DND-41 (cell line): ENCODE data around the gene AEBP2.

ENCODE experiments used
- ATAC-seq: fragments of 200-7000 bp; cut with Tn5 transposase; 3 replicates; pipeline ENCODE4 v1.9.1; 2021; ENCODE audit warnings: low read depth; ENCODE audit not compliant: insufficient read depth
- DNase-seq: peaks from one replicate; pipeline ENCODE4 v3.0.0-alpha.2; 2020
- H2AFZ ChIP-seq: 2 replicates; pipeline ENCODE4 v1.6.0; 2012; ENCODE audit warnings: low read depth, low read length
- H3K27ac ChIP-seq: 2 replicates; pipeline ENCODE4 v1.5.1; 2012; ENCODE audit warnings: low read length, inconsistent platforms
- H3K27me3 ChIP-seq: fragments of 200-600 bp; sonication (generic); 2 replicates; pipeline ENCODE4 v1.6.0; 2012; ENCODE audit warnings: low read length, mild to moderate bottlenecking, inconsistent platforms; ENCODE audit not compliant: insufficient read depth, poor library complexity
- H3K36me3 ChIP-seq: 2 replicates; pipeline ENCODE4 v1.5.1; 2012; ENCODE audit warnings: low read length, inconsistent platforms; ENCODE audit not compliant: insufficient read depth
- H3K4me1 ChIP-seq: 2 replicates; pipeline ENCODE4 v1.5.1; 2012; ENCODE audit warnings: mild to moderate bottlenecking, low read length; ENCODE audit not compliant: insufficient read depth
- H3K4me2 ChIP-seq: 2 replicates; pipeline ENCODE4 v1.6.0; 2012; ENCODE audit warnings: mild to moderate bottlenecking, moderate library complexity, low read length, inconsistent platforms; ENCODE audit not compliant: insufficient read depth
- H3K4me3 ChIP-seq, 2 experiments: fragments of 200-600 bp in 1 of 2; shearing (Covaris generic) in 1 of 2; 2 replicates each; pipeline ENCODE4 v1.5.1; 2012 to 2016; ENCODE audit warnings: inconsistent platforms in 2 of 2, low read length in 2 of 2, mild to moderate bottlenecking in 2 of 2, low read depth in 1 of 2, moderate library complexity in 1 of 2
- H3K79me2 ChIP-seq: 2 replicates; pipeline ENCODE4 v1.6.0; 2012; ENCODE audit warnings: low read length, inconsistent platforms; ENCODE audit not compliant: insufficient read depth
- H3K9ac ChIP-seq: 2 replicates; pipeline ENCODE4 v1.6.0; 2012; ENCODE audit warnings: low read depth, mild to moderate bottlenecking, inconsistent platforms, low read length, moderate library complexity
- H3K9me3 ChIP-seq: 2 replicates; pipeline ENCODE4 v1.5.1; 2012; ENCODE audit warnings: low read length, moderate library complexity, mild to moderate bottlenecking, inconsistent platforms; ENCODE audit not compliant: insufficient read depth, severe bottlenecking
- H4K20me1 ChIP-seq: 2 replicates; pipeline ENCODE4 v1.6.0; 2012; ENCODE audit warnings: low read length; ENCODE audit not compliant: insufficient read depth
- EZH2 ChIP-seq: IDR thresholded peaks from 3 replicates; pipeline ENCODE4 v1.6.1; 2012; ENCODE audit warnings: borderline replicate concordance, low read depth, mild to moderate bottlenecking, moderate library complexity, low read length, inconsistent platforms; ENCODE audit not compliant: severe bottlenecking
- TF ChIP-seq, protein P1 (sequence below): IDR thresholded peaks from 2 replicates; pipeline ENCODE4 v1.5.1; 2012; ENCODE audit warnings: borderline replicate concordance, low read length, moderate library complexity, mild to moderate bottlenecking; ENCODE audit not compliant: poor library complexity, severe bottlenecking; ENCODE audit errors: extremely low read depth

AEBP2 gene

DNA sequence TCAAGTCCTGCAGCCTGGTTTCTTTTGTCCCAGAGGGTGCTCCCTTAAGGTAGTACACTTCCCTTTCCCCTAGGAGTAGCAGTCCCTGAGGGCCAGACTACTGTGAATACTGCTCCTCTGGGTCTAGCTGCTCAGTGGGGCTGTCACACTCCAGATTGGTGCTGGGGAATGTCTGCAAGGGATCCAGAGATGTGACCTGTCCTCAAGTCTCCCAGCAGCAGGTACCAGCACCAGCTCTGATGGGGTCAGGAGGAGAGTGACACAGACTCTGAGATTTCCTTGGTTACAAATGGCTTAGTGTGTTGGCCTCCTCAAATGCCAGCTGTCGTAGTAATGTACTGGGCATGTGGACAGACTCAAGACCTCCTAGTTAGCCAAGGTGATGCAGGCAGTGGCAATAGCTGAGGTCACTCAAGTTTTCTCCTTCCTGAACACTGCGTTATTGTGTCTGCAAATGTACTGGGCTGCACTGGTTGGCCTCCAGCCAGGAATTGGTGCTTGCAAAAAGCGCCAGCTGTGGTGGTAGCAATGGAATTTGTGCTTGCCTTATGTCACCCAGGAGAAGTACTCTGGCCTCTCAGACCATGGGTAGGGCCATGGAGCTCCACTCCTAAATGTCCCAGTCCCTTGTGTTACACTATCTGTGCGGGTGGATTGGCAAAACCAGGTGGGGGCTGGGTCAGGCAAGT, 36.4 kb upstream of the AEBP2 start:
- ATAC-seq (no peak), DNase-seq (peak; percentile 33)
- Histone ChIP-seq H3K27ac (peak overlapping the region; percentile 81), H3K36me3 (no peaks in the 10 kb centered on the region), H3K27me3 (no peaks in the 10 kb centered on the region), H3K4me3 (no peak overlapping the region), H3K4me1 (peaks cover 33% of the 10 kb centered on the region), H2AFZ (peak overlapping the region; percentile 53), H3K9me3 (no peaks in the 10 kb centered on the region), H3K4me2 (no peak overlapping the region), H3K9ac (no peak overlapping the region), H4K20me1 (no peaks in the 10 kb centered on the region), H3K79me2 (no peaks in the 10 kb centered on the region)
- TF ChIP-seq EZH2: no peak
- TF ChIP-seq, protein P1, sequence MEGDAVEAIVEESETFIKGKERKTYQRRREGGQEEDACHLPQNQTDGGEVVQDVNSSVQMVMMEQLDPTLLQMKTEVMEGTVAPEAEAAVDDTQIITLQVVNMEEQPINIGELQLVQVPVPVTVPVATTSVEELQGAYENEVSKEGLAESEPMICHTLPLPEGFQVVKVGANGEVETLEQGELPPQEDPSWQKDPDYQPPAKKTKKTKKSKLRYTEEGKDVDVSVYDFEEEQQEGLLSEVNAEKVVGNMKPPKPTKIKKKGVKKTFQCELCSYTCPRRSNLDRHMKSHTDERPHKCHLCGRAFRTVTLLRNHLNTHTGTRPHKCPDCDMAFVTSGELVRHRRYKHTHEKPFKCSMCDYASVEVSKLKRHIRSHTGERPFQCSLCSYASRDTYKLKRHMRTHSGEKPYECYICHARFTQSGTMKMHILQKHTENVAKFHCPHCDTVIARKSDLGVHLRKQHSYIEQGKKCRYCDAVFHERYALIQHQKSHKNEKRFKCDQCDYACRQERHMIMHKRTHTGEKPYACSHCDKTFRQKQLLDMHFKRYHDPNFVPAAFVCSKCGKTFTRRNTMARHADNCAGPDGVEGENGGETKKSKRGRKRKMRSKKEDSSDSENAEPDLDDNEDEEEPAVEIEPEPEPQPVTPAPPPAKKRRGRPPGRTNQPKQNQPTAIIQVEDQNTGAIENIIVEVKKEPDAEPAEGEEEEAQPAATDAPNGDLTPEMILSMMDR: no peak

DNA sequence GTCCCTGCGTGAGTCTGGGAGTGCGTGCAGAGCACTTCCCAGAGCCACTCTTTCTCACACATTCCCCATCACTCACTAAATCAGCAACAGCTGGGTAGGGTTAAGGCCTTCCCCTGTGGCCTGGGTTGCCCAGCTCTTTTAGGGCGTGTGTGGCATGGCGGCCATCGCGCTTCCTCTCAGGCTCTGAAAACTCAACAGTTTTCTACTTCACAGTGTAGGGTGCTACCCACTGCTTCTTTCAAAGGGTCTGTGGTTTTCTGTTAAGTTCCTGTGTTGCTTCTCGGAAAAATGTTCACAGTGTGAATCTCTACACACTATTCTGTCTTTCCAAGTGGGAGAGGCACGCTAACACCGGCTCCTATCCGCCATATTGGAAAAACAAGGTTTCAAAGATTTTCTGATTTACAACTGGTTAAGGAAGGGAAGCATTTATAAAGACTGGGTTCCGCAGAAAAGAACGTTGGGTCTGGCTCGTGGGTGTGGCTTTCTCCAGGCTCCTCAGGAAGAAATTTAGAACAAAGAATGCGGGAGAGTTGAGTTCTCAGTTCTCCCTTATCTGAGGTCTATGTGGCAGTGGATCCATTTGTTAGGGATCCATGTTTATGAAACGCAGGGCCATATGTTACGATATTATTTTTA, 34.9 kb upstream of the AEBP2 start:
- Histone ChIP-seq H4K20me1 (no peaks in the 10 kb centered on the region), H3K4me2 (peak overlapping the region; percentile 14; the same call in 1 of the 2 replicates), H3K27ac (peak overlapping the region; percentile 81), H3K4me3 (0 out of 4 replicates have a peak overlapping the region, but pooled peaks of 1 of the 2 experiments have one; percentile 17), H2AFZ (peak overlapping the region; percentile 55), H3K27me3 (no peaks in the 10 kb centered on the region), H3K79me2 (no peaks in the 10 kb centered on the region), H3K9me3 (no peaks in the 10 kb centered on the region), H3K36me3 (no peaks in the 10 kb centered on the region), H3K9ac (peak overlapping the region; percentile 26; the same call in 1 of the 2 replicates), H3K4me1 (peaks cover 36% of the 10 kb centered on the region)
- ATAC-seq (peak; percentile 96), DNase-seq (peak; percentile 81)
- TF ChIP-seq EZH2: no peak
- TF ChIP-seq, protein P1: no peak

DNA sequence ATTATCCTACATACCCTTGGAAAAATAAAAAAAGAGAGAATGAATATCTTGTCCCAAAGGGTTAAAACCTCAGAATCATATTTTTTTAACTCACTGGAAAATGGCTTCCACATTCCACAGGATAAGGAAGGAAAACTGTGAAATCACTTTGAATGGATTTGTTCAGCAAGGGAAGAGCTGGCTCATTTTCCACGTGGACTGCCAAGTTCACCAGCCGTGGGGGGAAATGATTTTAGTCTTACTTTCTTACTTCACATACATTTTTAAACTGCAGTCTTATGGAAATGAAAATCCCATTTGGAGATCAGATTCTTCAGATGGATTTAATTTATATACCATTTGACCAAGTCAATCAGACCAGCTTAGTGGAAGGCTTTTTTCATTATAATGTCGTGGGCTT, 29.9 kb upstream of the AEBP2 start:
- ATAC-seq (no peak), DNase-seq (no peak)
- Histone ChIP-seq H2AFZ (0 out of 2 replicates have a peak overlapping the region, but pooled peaks have one; percentile 46), H3K9me3 (no peaks in the 10 kb centered on the region), H3K36me3 (no peaks in the 10 kb centered on the region), H3K4me3 (no peak overlapping the region), H3K9ac (no peak overlapping the region), H3K4me1 (peaks cover 39% of the 10 kb centered on the region), H3K27ac (0 out of 2 replicates have a peak overlapping the region, but pooled peaks have one; percentile 23), H4K20me1 (no peaks in the 10 kb centered on the region), H3K27me3 (no peaks in the 10 kb centered on the region), H3K79me2 (no peaks in the 10 kb centered on the region), H3K4me2 (no peak overlapping the region)
- TF ChIP-seq EZH2: no peak
- TF ChIP-seq, protein P1: no peak
